ENCODE results near the gene CD247. TPM values are rescaled to one million over a fixed set of nuclear protein-coding genes. Genes with fewer than 3 reads are reported as not detected.
A peak's percentile ranks its signal among the peaks of the same experiment; 100 is the strongest.

The CD247 gene
- total RNA-seq, 1 donor from 2014 or later: 0.58 TPM

DNA sequence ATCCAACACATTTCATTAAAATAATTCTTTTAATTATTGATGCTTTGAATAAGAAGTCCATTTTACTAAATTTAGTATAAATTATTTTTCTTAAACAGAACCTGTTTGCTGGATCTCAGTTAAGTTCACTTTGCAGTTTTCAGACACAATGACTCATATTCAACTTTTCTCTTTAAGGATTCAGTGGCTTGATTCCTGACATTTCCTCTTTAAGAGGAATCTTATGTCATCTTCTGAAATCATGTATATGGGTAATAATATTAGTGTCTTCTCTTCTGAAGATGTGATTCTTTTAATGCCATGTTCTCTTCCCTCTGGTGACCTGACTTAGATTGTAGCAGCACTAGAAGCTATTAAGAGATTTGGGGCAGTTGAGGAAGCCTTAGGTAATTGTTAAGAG lies 22.7 kb upstream of the CD247 start:
- H3K27me3 Mint-ChIP-seq: no peaks in the 10 kb centered on the region
- no peaks in the 10 kb centered on the region for H3K9me3 Mint-ChIP-seq
- DNase-seq (ENCODE audit: extremely low spot score, unreplicated experiment): no peak
- H3K4me1 Mint-ChIP-seq (ENCODE audit: unreplicated experiment): no peaks in the 10 kb centered on the region
- TF ChIP-seq CTCF (conservative IDR thresholded peaks at IDR 0.05): no peak
- peaks cover 5% of the 10 kb centered on the region for H3K36me3 Mint-ChIP-seq
- H3K4me3 Mint-ChIP-seq: no peak overlapping the region
- no peak overlapping the region for H3K27ac Mint-ChIP-seq

GRCh38 chr1:167538657-167539056 lies 20.3 kb upstream of the CD247 start:
- H3K4me1 Mint-ChIP-seq (ENCODE audit: unreplicated experiment): no peaks in the 10 kb centered on the region
- H3K9me3 Mint-ChIP-seq: no peaks in the 10 kb centered on the region
- H3K27ac Mint-ChIP-seq: no peak overlapping the region
- TF ChIP-seq CTCF (conservative IDR thresholded peaks at IDR 0.05): no peak
- H3K27me3 Mint-ChIP-seq: no peaks in the 10 kb centered on the region
- no peaks in the 10 kb centered on the region for H3K36me3 Mint-ChIP-seq
- no peak for DNase-seq (ENCODE audit: extremely low spot score, unreplicated experiment)
- H3K4me3 Mint-ChIP-seq: no peak overlapping the region

- peak; percentile 81 for DNase-seq (ENCODE audit: extremely low spot score, unreplicated experiment)
- peak; percentile 97 for TF ChIP-seq CTCF (conservative IDR thresholded peaks at IDR 0.05)
- no peaks in the 10 kb centered on the region for H3K9me3 Mint-ChIP-seq
- H3K4me1 Mint-ChIP-seq (ENCODE audit: unreplicated experiment): peaks cover 5% of the 10 kb centered on the region
- H3K36me3 Mint-ChIP-seq: no peaks in the 10 kb centered on the region
- H3K4me3 Mint-ChIP-seq: no peak overlapping the region
- no peaks in the 10 kb centered on the region for H3K27me3 Mint-ChIP-seq
- H3K27ac Mint-ChIP-seq: no peak overlapping the region
Observed at GRCh38 chr1:167533851-167534300, 15.5 kb upstream of the CD247 start.

DNA sequence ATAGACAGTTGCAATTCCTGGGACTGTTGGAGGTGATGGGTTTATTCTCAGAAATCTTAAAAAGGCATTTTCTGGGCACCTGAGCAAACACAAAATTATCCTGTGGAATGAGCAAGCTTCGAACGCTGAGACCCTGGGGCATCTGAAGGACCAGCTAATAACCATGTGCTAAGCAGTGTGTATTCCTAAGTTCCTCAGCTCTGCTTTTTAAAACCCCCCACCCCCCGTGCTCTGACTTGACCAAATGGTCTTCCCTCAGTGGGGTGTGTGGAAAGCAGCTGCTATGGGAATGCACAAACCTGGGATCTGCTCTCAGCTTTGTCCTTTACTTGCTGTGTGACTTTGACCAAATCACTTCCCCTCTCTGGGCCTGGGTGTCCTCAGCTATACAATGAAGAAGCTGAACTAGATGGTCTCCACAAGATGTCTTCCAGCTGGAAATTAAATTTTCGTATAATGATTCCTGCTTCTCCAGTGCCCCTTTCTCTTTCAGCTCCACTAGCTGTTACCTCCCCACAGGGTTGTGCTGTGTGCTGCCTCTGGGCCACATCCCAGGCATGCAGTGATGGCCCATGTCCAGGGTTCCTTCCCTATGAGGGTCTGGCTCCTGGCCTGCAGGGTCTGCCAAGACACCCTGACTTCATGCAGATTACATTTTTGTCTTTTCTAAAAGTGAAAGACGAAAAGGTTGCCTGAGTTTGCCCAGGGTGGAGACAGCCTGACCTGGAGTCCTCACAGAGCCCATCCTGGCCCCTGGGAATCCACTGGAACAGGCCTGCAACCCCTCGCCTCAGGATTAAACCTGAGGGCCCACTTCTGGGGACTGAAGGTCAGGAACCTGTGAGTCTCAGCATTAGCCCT lies 14.9 kb upstream of the CD247 start:
- no peak overlapping the region for H3K4me3 Mint-ChIP-seq
- H3K27me3 Mint-ChIP-seq: no peaks in the 10 kb centered on the region
- H3K9me3 Mint-ChIP-seq: no peaks in the 10 kb centered on the region
- no peak for DNase-seq (ENCODE audit: extremely low spot score, unreplicated experiment)
- no peak for TF ChIP-seq CTCF (conservative IDR thresholded peaks at IDR 0.05)
- no peak overlapping the region for H3K27ac Mint-ChIP-seq
- H3K36me3 Mint-ChIP-seq: no peaks in the 10 kb centered on the region
- peaks cover 5% of the 10 kb centered on the region for H3K4me1 Mint-ChIP-seq (ENCODE audit: unreplicated experiment)

- Mint-ChIP-seq H3K36me3 (no peaks in the 10 kb centered on the region), H3K4me3 (no peak overlapping the region), H3K4me1 (ENCODE audit: unreplicated experiment) (peaks cover 5% of the 10 kb centered on the region), H3K9me3 (no peaks in the 10 kb centered on the region), H3K27me3 (no peaks in the 10 kb centered on the region), H3K27ac (peak overlapping the region; percentile 15)
- no peak for TF ChIP-seq CTCF (conservative IDR thresholded peaks at IDR 0.05)
- no peak for DNase-seq (ENCODE audit: extremely low spot score, unreplicated experiment)
Observed at GRCh38 chr1:167532375-167532774, 14.0 kb upstream of the CD247 start.
